Measurements from ENCODE around the gene AGER.

DNA sequence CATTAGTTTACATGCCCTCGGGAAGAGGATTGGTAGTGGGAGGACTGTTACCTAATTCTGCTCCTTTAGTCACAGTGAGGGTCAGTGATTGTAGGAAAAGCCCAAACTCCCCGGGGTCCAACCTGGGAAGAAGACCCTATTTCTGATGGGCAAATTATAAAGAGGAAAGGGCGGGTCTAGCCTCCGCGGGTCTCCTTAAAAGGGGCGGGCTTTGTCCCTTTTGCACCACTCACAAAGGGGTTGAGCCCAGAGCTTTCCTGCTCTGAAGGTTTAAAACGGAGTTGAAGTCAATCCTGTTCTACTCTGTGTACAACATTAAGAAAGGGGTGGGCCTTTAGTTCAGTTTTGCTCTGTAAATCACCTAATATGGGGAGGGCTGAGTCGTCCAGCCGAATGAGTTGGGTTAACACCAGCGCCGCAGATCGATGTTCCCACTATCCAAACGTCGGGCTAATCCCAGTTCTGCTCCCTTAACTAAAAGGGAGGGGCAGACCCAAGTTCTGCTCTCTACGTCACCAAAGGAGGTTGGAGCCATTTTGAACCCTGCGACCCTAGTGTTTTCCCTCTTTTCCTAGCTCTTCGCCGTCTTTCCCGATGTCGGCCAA, 6.8 kb downstream of the AGER start:
- TF ChIP-seq CTCF (IDR thresholded peaks at IDR 0.05) (no peak), POLR2A (IDR thresholded peaks at IDR 0.05) (peak in 2 of 4 donors; percentile 18 to 38)
